ENCODE data around the gene GPR141. TPM values are rescaled to one million over a fixed set of nuclear protein-coding genes. Genes with fewer than 3 reads are reported as not detected.
A peak's percentile ranks its signal among the peaks of the same experiment; 100 is the strongest.
"Not testable (repeated sequence)": the region's sequence is repeated elsewhere in the genome, so short reads cannot be mapped to it uniquely, and the experiment has no call there.

Gene GPR141
- polyA plus RNA-seq, 1 donor: 0.28 TPM

- no peak for DNase-seq
These were observed 3.2 kb downstream of the GPR141 start for GRCh38 chr7:37686556-37687345.

- DNase-seq: no peak
These were observed 6.6 kb downstream of the GPR141 start for GRCh38 chr7:37690206-37690605.

GRCh38 chr7:37694208-37695094 lies 10.9 kb downstream of the GPR141 start:
- no peak for DNase-seq

GRCh38 chr7:37698276-37698675 lies 14.7 kb downstream of the GPR141 start:
- DNase-seq: no peak

GRCh38 chr7:37698782-37699181 lies 15.2 kb downstream of the GPR141 start:
- no peak for DNase-seq

GRCh38 chr7:37701769-37702168 lies 18.2 kb downstream of the GPR141 start:
- DNase-seq: no peak

- no peak for DNase-seq
These were observed 19.8 kb downstream of the GPR141 start for GRCh38 chr7:37703361-37703760.

- not testable (repeated sequence) for DNase-seq
These were observed 20.8 kb downstream of the GPR141 start for GRCh38 chr7:37704328-37704833.

- DNase-seq: no peak
These were observed 22.4 kb downstream of the GPR141 start for GRCh38 chr7:37705976-37706375.

- DNase-seq: no peak
These were observed 23.2 kb downstream of the GPR141 start for GRCh38 chr7:37706804-37707203.

- DNase-seq: no peak
These were observed 24.4 kb downstream of the GPR141 start for GRCh38 chr7:37707754-37708485.

- DNase-seq: no peak
These were observed 26.3 kb downstream of the GPR141 start for GRCh38 chr7:37709631-37710509.

- DNase-seq: no peak
These were observed 30.0 kb downstream of the GPR141 start for GRCh38 chr7:37713613-37714012.

GRCh38 chr7:37714606-37715005 lies 31.0 kb downstream of the GPR141 start:
- DNase-seq: no peak

GRCh38 chr7:37718585-37718984 lies 35.0 kb downstream of the GPR141 start:
- no peak for DNase-seq

- DNase-seq: no peak
These were observed 35.5 kb downstream of the GPR141 start for GRCh38 chr7:37719077-37719476.

- no peak for DNase-seq
These were observed 41.2 kb downstream of the GPR141 start for GRCh38 chr7:37724732-37725131.

- DNase-seq: no peak
These were observed 42.5 kb downstream of the GPR141 start for GRCh38 chr7:37726016-37726415.

GRCh38 chr7:37728747-37729146 lies 45.2 kb downstream of the GPR141 start:
- no peak for DNase-seq

- no peak for DNase-seq
These were observed 45.6 kb downstream of the GPR141 start for GRCh38 chr7:37729181-37729580.

- DNase-seq: peak; percentile 40
These were observed 46.9 kb downstream of the GPR141 start for GRCh38 chr7:37730501-37730900.

- peak; percentile 61 for DNase-seq
These were observed 48.7 kb downstream of the GPR141 start for GRCh38 chr7:37732253-37732652.

Data from hindlimb muscle (tissue), 1 donor.